K562 (cell line): ENCODE data around the gene LIPE. TPM values are rescaled to one million over a fixed set of nuclear protein-coding genes. Genes with fewer than 3 reads are reported as not detected.

Experiments
- ATAC-seq: fragments of 200-7000 bp; cut with Tn5 transposase; 3 replicates; pipeline ENCODE4 v1.9.1; 2020; ENCODE audit warnings: moderate library complexity
- BruUV-seq: library from RNA; stranded (reverse); fragments of 400-500 nt; replicated peaks from 2 replicates; lab custom pipeline; 2021; lab: Mats Ljungman, UMichigan
- CTCF ChIA-PET: fragments of 300-600 bp; formaldehyde crosslinking; extraction: SDS; loops from one replicate; lab custom pipeline; 2021; ENCODE audit warnings: low intra/inter-chr PET ratio; lab: Yijun Ruan, JAX
- POLR2A ChIA-PET: fragments of 300-600, 350-650 bp; sonication (Branson Sonifier 250); formaldehyde crosslinking; extraction: SDS; loops from one replicate; lab custom pipeline; 2021; ENCODE audit warnings: antibody characterized with exemption, inconsistent platforms; lab: Yijun Ruan, JAX
- DNase-seq, 4 experiments: peaks; one replicate each; pipeline versions ENCODE4 v3.0.0 to v3.0.0-alpha.2; 2011 to 2018; ENCODE audit warnings: low spot score in 3 of 4, mixed read lengths in 3 of 4; ENCODE audit errors: extremely low read depth in 1 of 4
- FAIRE-seq: peaks from 2 replicates; lab custom pipeline; 2011; peaks lifted over from hg19 to GRCh38; lab: Jason Lieb, UNC
- H2AFZ ChIP-seq: 2 replicates; pipeline ENCODE4 v1.6.0; 2011; ENCODE audit warnings: low read depth, low read length, control low read depth, inconsistent platforms
- H3K27ac ChIP-seq: fragments of 200-600 bp; 3 replicates; pipeline ENCODE4 v1.8.0; 2011; ENCODE audit warnings: low read depth, mild to moderate bottlenecking, control low read depth, inconsistent platforms, low read length, moderate library complexity, mixed read lengths; ENCODE audit errors: extremely low read depth
- H3K27me3 ChIP-seq, 2 experiments: fragments of 300-600 bp in 1 of 2; 2 replicates in 1 of 2; 3 replicates in 1 of 2; pipeline versions ENCODE4 v1.6.0 to v1.8.0; 2011; ENCODE audit warnings: inconsistent platforms in 2 of 2, low read length in 2 of 2, mild to moderate bottlenecking in 1 of 2, mixed read lengths in 1 of 2, moderate library complexity in 1 of 2; ENCODE audit not compliant: control insufficient read depth in 2 of 2, insufficient read depth in 2 of 2
- H3K36me3 ChIP-seq: fragments of 300-600 bp; 3 replicates; pipeline ENCODE4 v1.8.0; 2011; ENCODE audit warnings: mild to moderate bottlenecking, low read length, inconsistent platforms; ENCODE audit not compliant: control insufficient read depth, insufficient read depth
- H3K4me1 ChIP-seq, 2 experiments: fragments of 200-600 bp in 1 of 2; replicated peaks in 1 of 2; 2 replicates in 1 of 2; 3 replicates in 1 of 2; pipeline versions ENCODE4 v1.5.1 to v1.8.0; 2011; ENCODE audit warnings: inconsistent platforms in 2 of 2, low read length in 2 of 2, mild to moderate bottlenecking in 1 of 2, mixed read lengths in 1 of 2, moderate library complexity in 1 of 2; ENCODE audit not compliant: control insufficient read depth in 2 of 2, insufficient read depth in 2 of 2
- H3K4me2 ChIP-seq: 2 replicates; pipeline ENCODE4 v1.6.1; 2011; ENCODE audit warnings: low read length, control low read depth, inconsistent platforms, mixed read lengths; ENCODE audit not compliant: insufficient read depth
- H3K4me3 ChIP-seq: fragments of 200-600 bp; sonication (generic), shearing (Covaris generic); 2 replicates; pipeline ENCODE4 v1.5.1; 2016; ENCODE audit warnings: control low read depth, inconsistent platforms
- H3K79me2 ChIP-seq: fragments of 200-600 bp; 3 replicates; pipeline ENCODE4 v1.8.0; 2011; ENCODE audit warnings: low read length, inconsistent platforms; ENCODE audit not compliant: control insufficient read depth, insufficient read depth
- H3K9ac ChIP-seq, 2 experiments: 2 replicates each; pipeline versions ENCODE4 v1.6.0 to v1.6.1; 2011; ENCODE audit warnings: low read depth in 2 of 2, low read length in 2 of 2, control low read depth in 1 of 2, inconsistent platforms in 1 of 2, mild to moderate bottlenecking in 1 of 2, mixed read lengths in 1 of 2; ENCODE audit not compliant: insufficient read depth in 1 of 2
- H3K9me1 ChIP-seq: one replicate; pipeline ENCODE4 v1.6.0; 2011; ENCODE audit warnings: inconsistent platforms, mild to moderate bottlenecking, low read length, moderate library complexity; ENCODE audit not compliant: control insufficient read depth, insufficient read depth
- H3K9me3 ChIP-seq: replicated peaks from 2 replicates; pipeline ENCODE4 v1.5.1; 2011; ENCODE audit warnings: low read depth, low read length, inconsistent platforms; ENCODE audit not compliant: control insufficient read depth, insufficient read depth
- H4K20me1 ChIP-seq: replicated peaks from 2 replicates; pipeline ENCODE4 v1.6.1; 2011; ENCODE audit warnings: low read length, inconsistent platforms, mixed read lengths; ENCODE audit not compliant: control insufficient read depth, insufficient read depth
- CHD2 ChIP-seq: IDR thresholded peaks from 2 replicates; pipeline ENCODE4 v1.6.1; 2011; ENCODE audit warnings: low read depth, low read length
- DMBX1 ChIP-seq: fragments of 250-450 bp; sonication (Bioruptor Pico); IDR thresholded peaks from 2 replicates; pipeline ENCODE4 v1.8.0; 2022; ENCODE audit warnings: inconsistent platforms, mild to moderate bottlenecking, moderate library complexity, borderline replicate concordance
- EP300 ChIP-seq: IDR thresholded peaks from 2 replicates; pipeline ENCODE4 v1.6.1; 2012; ENCODE audit warnings: low read length, improper control_type of control experiment
- FUS ChIP-seq: fragments of 200-400 bp; formaldehyde crosslinking; optimal IDR thresholded peaks from 2 replicates; pipeline ENCODE3; 2017; ENCODE audit warnings: low read depth, low read length
- KLF13 ChIP-seq: fragments of 450-650 bp; IDR thresholded peaks from 2 replicates; pipeline ENCODE4 v1.6.1; 2016; ENCODE audit warnings: missing genetic modification characterization, low read depth, mild to moderate bottlenecking, missing compliant biosample characterization, moderate library complexity, borderline replicate concordance
- NR1H2 ChIP-seq: sonication (generic); formaldehyde crosslinking; IDR thresholded peaks from 2 replicates; pipeline ENCODE4 v1.4.0; 2020; ENCODE audit warnings: mild to moderate bottlenecking, missing genetic modification reagents
- PHB ChIP-seq: fragments of 250-450 bp; sonication (Bioruptor Pico); IDR thresholded peaks from 2 replicates; pipeline ENCODE4 v1.5.0; 2021
- RBM17 ChIP-seq: fragments of 200-400 bp; formaldehyde crosslinking; IDR thresholded peaks from 2 replicates; pipeline ENCODE4 v1.6.1; 2017; ENCODE audit warnings: low read depth, mild to moderate bottlenecking, low read length, borderline replicate concordance
- RBM25 ChIP-seq: fragments of 200-400 bp; formaldehyde crosslinking; IDR thresholded peaks from 2 replicates; pipeline ENCODE4 v1.6.1; 2018; ENCODE audit warnings: low read length, low read depth, moderate library complexity; ENCODE audit not compliant: severe bottlenecking
- STAT5A ChIP-seq: IDR thresholded peaks from 2 replicates; pipeline ENCODE4 v1.6.1; 2012; ENCODE audit warnings: low read length, inconsistent platforms, borderline replicate concordance
- ZFPM2 ChIP-seq: fragments of 250-450 bp; sonication (Bioruptor Pico); IDR thresholded peaks from 2 replicates; pipeline ENCODE4 v1.5.1; 2022; ENCODE audit warnings: mild to moderate bottlenecking
- ZNF134 ChIP-seq: fragments of 250-450 bp; sonication (Bioruptor Pico); conservative IDR thresholded peaks from 2 replicates; pipeline ENCODE4 v1.4.0; 2020
- ZNF253 ChIP-seq: fragments of 250-450 bp; sonication (Bioruptor Pico); conservative IDR thresholded peaks from 2 replicates; pipeline ENCODE4 v1.6.1; 2021; ENCODE audit warnings: mild to moderate bottlenecking
- ZNF324 ChIP-seq: fragments of 250-450 bp; sonication (Bioruptor Pico); IDR thresholded peaks from 2 replicates; pipeline ENCODE4 v1.4.0; 2020; ENCODE audit warnings: mild to moderate bottlenecking
- WGBS: fragments of 100-300 bp; shearing (Covaris generic); methylation state at CpG from one replicate; pipeline ENCODE4 v1.1.6; 2016; ENCODE audit warnings: low coverage, mixed read lengths; ENCODE audit not compliant: insufficient coverage; ENCODE audit errors: missing lambda C conversion rate; 5-methylcytosine and 5-hydroxymethylcytosine counted together
- in situ Hi-C: fragments of 300-500 bp; cut with MboI; formaldehyde crosslinking; loops from 4 replicates; pipeline ENCODE4 v1.15.0; 2018; ENCODE audit warnings: inconsistent platforms, mixed read lengths
- intact Hi-C: fragments of 100-400 bp; cut with micrococcal nuclease; formaldehyde crosslinking; loops from 2 replicates; pipeline ENCODE4 v1.14.2; 2022
- polyA plus RNA-seq, 8 experiments: library from polyadenylated mRNA; depleted of rRNA in 4 of 8; stranded (reverse) in 5 of 8; unstranded in 3 of 8; fragments of >200 nt; fragmentation: Nextera tagmentation in 2 of 8; fragmentation: Illumina TruSeq in 1 of 8; extraction: Ambion mirVana in 2 of 8; extraction: Trizol in 1 of 8; gene quantifications; 2 replicates each; pipeline versions ENCODE4 v1.2.1 to v1.2.3, GENCODE V29; 2011 to 2014; ENCODE audit warnings: inconsistent platforms in 1 of 8, missing spikeins in 1 of 8
- total RNA-seq, 7 experiments: library from RNA; depleted of rRNA in 6 of 7; stranded (reverse); fragments of >200 nt in 6 of 7; fragmentation: Illumina TruSeq in 2 of 7; extraction: Trizol in 2 of 7; gene quantifications; 2 replicates each; pipeline versions ENCODE4 v1.2.1 to v1.2.3, GENCODE V29; 2011 to 2021; ENCODE audit warnings: low replicate concordance in 1 of 7
- TF ChIP-seq, protein P1 (sequence below): fragments of 450-650 bp; formaldehyde crosslinking; IDR thresholded peaks from 2 replicates; pipeline ENCODE4 v1.4.0; 2022; ENCODE audit warnings: missing genetic modification characterization
- TF ChIP-seq, protein P2 (sequence below): sonication (generic); formaldehyde crosslinking; IDR thresholded peaks from 2 replicates; pipeline ENCODE4 v1.8.0; 2022; ENCODE audit warnings: mild to moderate bottlenecking, missing genetic modification reagents, borderline replicate concordance
- TF ChIP-seq, protein P3 (sequence below): fragments of 450-650 bp; formaldehyde crosslinking; conservative IDR thresholded peaks from 2 replicates; pipeline ENCODE4 v1.4.0; 2022; ENCODE audit warnings: mild to moderate bottlenecking, missing genetic modification characterization
- TF ChIP-seq, protein P4 (sequence below): sonication (generic); formaldehyde crosslinking; IDR thresholded peaks from 2 replicates; pipeline ENCODE4 v1.9.0; 2022; ENCODE audit warnings: mild to moderate bottlenecking, missing genetic modification reagents
- TF ChIP-seq, protein P5 (sequence below): fragments of 450-650 bp; formaldehyde crosslinking; IDR thresholded peaks from 2 replicates; pipeline ENCODE4 v1.4.0; 2022; ENCODE audit warnings: missing genetic modification characterization

Gene LIPE
- total and polyA plus RNA-seq, 9 of the 15 experiments (the other 6 are each of a cell fraction or from before 2014, with no cell fraction given), result 0.22 TPM; not detected in 8

DNA sequence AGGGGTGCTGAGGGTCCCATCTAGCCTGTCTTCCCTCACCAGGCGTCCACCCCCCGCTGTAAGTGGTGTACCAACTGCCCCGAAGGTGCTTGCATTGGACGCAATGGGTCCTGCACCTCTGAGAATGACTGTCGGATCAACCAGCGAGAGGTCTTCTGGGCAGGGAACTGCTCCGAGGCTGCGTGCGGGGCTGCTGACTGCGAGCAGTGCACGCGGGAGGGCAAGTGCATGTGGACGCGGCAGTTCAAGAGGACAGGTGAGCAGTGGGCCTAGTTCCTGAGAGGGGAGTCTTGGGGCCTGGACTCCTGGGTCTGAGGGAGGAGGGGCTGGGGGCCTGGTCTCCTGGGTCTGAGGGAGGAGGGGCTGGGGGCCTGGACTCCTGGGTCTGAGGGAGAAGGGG lies 64.8 kb downstream of the LIPE start:
- in situ Hi-C loops, result no loop called here
- no peaks in the 10 kb centered on the region for H4K20me1 ChIP-seq
- no peak overlapping the region for H3K4me2 ChIP-seq
- no peaks in the 10 kb centered on the region for H3K9me1 ChIP-seq
- no peak for FAIRE-seq
- peaks cover 2% of the 10 kb centered on the region; the same call in 1 of the 2 replicates for H3K9me3 ChIP-seq
- H3K27ac ChIP-seq, result no peak overlapping the region
- no peak overlapping the region for H2AFZ ChIP-seq
- no peak overlapping the region for H3K9ac ChIP-seq
- ATAC-seq, result no peak
- no peak overlapping the region for H3K4me3 ChIP-seq
- 84% methylated on average over 13 of the region's 14 CpGs for WGBS
- H3K79me2 ChIP-seq, result no peaks in the 10 kb centered on the region
- TF ChIP-seq FUS (no peak), NR1H2 (CRISPR knock-in tag) (no peak), RBM17 (no peak), KLF13 (no peak), ZNF253 (CRISPR knock-in tag) (no peak), STAT5A (no peak), EP300 (no peak), CHD2 (no peak), PHB (CRISPR knock-in tag) (no peak), ZNF324 (CRISPR knock-in tag) (no peak), ZNF134 (CRISPR knock-in tag) (no peak), DMBX1 (no peak), RBM25 (no peak), ZFPM2 (CRISPR knock-in tag) (no peak)
- TF ChIP-seq, protein P1, sequence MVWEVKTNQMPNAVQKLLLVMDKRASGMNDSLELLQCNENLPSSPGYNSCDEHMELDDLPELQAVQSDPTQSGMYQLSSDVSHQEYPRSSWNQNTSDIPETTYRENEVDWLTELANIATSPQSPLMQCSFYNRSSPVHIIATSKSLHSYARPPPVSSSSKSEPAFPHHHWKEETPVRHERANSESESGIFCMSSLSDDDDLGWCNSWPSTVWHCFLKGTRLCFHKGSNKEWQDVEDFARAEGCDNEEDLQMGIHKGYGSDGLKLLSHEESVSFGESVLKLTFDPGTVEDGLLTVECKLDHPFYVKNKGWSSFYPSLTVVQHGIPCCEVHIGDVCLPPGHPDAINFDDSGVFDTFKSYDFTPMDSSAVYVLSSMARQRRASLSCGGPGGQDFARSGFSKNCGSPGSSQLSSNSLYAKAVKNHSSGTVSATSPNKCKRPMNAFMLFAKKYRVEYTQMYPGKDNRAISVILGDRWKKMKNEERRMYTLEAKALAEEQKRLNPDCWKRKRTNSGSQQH, result no peak
- TF ChIP-seq, protein P2, sequence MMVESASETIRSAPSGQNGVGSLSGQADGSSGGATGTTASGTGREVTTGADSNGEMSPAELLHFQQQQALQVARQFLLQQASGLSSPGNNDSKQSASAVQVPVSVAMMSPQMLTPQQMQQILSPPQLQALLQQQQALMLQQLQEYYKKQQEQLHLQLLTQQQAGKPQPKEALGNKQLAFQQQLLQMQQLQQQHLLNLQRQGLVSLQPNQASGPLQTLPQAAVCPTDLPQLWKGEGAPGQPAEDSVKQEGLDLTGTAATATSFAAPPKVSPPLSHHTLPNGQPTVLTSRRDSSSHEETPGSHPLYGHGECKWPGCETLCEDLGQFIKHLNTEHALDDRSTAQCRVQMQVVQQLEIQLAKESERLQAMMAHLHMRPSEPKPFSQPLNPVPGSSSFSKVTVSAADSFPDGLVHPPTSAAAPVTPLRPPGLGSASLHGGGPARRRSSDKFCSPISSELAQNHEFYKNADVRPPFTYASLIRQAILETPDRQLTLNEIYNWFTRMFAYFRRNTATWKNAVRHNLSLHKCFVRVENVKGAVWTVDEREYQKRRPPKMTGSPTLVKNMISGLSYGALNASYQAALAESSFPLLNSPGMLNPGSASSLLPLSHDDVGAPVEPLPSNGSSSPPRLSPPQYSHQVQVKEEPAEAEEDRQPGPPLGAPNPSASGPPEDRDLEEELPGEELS (CRISPR knock-in tag), result no peak
- TF ChIP-seq, protein P3, sequence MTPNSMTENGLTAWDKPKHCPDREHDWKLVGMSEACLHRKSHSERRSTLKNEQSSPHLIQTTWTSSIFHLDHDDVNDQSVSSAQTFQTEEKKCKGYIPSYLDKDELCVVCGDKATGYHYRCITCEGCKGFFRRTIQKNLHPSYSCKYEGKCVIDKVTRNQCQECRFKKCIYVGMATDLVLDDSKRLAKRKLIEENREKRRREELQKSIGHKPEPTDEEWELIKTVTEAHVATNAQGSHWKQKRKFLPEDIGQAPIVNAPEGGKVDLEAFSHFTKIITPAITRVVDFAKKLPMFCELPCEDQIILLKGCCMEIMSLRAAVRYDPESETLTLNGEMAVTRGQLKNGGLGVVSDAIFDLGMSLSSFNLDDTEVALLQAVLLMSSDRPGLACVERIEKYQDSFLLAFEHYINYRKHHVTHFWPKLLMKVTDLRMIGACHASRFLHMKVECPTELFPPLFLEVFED (CRISPR knock-in tag), result no peak
- TF ChIP-seq, protein P4, sequence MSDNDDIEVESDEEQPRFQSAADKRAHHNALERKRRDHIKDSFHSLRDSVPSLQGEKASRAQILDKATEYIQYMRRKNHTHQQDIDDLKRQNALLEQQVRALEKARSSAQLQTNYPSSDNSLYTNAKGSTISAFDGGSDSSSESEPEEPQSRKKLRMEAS, result no peak
- TF ChIP-seq, protein P5, sequence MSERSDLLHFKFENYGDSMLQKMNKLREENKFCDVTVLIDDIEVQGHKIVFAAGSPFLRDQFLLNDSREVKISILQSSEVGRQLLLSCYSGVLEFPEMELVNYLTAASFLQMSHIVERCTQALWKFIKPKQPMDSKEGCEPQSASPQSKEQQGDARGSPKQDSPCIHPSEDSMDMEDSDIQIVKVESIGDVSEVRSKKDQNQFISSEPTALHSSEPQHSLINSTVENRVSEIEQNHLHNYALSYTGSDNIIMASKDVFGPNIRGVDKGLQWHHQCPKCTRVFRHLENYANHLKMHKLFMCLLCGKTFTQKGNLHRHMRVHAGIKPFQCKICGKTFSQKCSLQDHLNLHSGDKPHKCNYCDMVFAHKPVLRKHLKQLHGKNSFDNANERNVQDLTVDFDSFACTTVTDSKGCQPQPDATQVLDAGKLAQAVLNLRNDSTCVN (CRISPR knock-in tag), result no peak
- TF ChIP-seq, all 486 proteins: peak for 0
- CTCF ChIA-PET, result no interaction called here
- Histone ChIP-seq H3K27me3 (no peaks in the 10 kb centered on the region), H3K4me1 (peaks cover 0 to 17% of the 10 kb centered on the region in 2 experiments; a peak in 2 of 5 replicates), H3K36me3 (peaks cover 6% of the 10 kb centered on the region; the same call in 2 of the 3 replicates)
- no TSS peak for BruUV-seq
- no peak for DNase-seq
- intact Hi-C loops, result no loop called here
- POLR2A ChIA-PET, result no interaction called here
